Measurements from ENCODE around the gene NCF1.
"Not testable (repeated sequence)": the region's sequence is repeated elsewhere in the genome, so short reads cannot be mapped to it uniquely, and the experiment has no call there.

Gene NCF1

DNA sequence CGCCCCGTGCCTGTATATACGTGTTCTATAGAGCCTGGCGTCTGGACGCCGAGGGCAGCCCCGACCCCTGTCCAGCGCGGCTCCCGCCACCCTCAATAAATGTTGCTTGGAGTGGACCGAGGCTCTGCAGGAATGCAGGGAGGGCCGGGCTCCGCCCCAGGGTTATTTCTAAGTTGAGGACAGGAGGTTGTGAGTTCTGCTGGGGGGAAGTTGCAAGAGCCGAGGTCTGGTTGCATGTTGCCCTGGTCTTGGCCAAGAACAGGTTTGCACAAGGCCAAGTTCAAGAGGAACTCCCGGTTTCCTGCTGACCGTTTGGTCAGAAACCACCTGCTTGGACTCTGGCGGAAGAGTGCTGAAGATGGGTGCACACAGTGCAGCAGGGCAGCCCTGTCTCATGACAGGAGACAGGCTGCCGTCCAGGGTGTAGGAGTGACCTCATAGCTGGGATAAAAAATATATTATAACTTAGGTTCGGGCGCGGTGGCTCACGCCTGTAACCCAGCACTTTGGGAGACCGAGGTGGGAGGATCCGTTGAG is 15.5 kb downstream of the NCF1 start:
- DNase-seq: not testable (repeated sequence)

DNA sequence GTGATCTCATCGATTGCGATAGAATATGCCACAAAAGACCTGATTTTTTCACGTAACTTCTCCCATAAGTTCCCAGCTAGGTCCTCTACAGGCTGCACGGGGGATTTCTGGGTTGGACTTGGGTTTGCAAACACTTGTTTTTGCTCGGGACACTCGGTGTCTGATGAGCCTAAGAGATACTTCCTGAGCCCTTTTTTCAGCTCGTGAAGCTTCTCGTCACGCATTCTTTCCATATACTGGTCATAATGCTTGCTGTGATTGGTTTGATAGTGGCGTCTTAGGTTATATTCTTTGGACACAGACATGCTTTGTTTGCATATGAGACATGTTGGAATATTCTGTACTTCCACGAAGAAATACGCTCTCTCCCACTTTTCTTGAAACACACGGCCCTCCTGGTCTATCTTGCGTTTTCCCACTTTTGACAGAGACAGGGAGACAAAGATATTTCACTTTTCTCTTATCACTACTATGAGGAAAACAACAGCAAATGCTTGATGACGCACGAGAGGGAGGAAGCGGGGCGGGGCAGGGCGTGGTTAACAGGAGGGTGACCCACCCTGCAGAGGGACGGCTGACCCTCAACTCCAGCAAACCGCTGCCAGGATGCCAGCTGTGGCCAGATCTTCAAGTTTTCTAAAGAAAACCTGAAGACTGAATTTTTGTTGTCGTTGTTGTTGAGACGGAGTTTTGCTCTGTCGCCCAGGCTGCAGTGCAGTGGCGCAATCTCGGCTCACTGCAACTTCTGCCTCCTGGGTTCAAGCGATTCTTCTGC is 24.2 kb downstream of the NCF1 start:
- DNase-seq: not testable (repeated sequence)

DNA sequence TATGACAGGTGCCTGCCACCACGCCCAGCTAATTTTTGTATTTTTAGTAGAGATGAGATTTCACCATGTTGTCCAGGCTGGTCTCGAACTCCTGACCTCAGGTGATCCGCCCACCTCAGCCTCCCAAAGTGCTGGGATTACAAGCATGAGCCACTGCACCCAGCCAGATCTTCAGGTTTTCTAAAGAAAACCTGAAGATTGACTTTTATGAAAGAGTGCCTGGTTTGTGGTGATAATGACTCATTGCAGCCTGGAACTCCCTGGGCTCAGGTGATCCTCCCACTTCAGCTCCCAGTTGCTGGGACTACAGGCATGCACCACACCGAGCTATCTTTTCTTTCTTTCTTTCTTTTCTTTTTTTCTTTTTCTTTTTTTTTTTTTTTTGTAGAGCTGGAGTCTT is 24.8 kb downstream of the NCF1 start:
- DNase-seq: not testable (repeated sequence)

DNA sequence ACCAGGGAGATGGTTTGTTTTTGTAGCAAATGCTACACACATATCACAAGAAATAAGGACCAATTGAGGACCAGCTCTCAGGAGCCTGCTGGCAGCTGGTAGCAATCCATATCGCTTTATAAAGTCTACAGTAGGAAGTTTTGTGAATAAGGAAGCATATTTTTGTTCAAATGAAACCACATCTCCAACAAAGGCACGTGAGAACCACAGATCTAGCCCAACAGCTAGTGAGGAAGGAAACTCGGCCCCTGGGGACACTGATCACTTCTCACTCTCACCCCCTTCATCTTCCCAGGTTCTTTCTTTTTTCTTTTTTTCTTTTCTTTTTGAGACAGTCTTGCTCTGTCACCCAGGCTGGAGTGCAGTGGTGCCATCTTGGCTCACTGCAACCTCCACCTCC is 42.1 kb downstream of the NCF1 start:
- DNase-seq: not testable (repeated sequence)

DNA sequence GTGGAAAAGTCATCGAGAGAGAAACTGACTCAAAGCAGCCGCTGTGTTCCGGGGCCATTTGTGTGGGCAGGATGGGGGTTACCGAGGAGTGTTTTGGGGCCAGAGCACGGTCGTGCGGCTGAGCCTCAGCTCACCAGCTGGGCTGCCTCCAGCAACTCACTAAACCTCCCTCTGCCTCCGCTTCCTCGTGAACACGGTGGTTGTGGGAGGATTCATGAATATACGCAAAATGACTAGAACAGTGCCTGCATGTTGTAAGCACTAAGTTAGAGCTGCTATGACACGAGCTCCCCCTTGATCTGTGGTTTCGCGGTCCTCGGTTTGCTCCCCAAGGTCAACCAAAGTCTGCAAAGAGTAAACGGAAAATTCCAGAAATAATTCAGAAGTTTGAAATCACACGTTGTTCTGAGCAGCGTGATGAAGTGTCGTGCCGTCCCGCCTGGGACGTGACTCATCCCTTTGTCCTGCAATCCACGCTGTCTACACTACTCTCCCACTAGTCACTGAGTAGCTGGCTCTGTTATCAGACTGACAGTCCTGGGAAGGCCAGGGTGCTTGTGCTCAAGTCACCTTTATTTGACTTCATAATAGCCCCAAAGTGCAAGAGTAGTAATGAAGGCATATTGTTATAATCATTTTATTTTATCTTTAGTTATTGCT is 46.5 kb downstream of the NCF1 start:
- not testable (repeated sequence) for DNase-seq

DNA sequence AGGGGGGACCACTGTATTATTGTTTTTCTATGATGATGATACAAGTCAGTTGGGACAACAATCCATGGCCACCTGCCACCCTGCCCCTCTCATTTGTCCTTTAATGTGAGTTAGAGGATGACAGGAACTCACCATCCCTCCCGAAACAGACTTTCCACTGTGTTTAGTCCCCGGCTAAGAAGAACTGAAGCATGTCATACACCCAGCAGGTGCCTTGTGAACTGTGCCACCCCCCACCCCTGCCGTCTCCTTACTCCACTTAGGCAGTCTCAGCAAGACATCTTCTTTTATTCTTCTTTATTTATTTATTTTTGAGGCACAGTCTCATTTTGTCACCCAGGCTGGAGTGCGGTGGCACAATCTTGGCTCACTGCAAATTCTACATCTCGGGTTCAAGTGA is 47.4 kb downstream of the NCF1 start:
- DNase-seq: not testable (repeated sequence)

DNA sequence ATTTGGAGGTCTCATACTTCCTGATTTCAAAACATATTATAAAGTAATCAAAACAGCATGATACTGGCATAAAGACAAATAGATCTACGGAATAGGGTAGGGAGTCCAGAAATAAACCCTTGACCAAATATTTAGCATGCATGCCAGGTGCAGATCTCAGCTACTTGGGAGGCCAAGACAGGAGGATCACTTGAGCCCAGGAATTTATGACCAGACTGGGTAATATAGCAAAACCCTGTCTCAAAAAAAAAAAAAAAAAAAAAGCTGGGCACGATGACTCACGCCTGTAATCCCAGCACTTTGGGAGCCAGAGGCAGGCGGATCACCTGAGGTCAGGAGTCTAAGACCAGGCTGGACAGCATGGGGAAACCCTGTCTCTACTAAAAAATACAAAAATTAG is 56.1 kb downstream of the NCF1 start:
- DNase-seq: not testable (repeated sequence)

DNA sequence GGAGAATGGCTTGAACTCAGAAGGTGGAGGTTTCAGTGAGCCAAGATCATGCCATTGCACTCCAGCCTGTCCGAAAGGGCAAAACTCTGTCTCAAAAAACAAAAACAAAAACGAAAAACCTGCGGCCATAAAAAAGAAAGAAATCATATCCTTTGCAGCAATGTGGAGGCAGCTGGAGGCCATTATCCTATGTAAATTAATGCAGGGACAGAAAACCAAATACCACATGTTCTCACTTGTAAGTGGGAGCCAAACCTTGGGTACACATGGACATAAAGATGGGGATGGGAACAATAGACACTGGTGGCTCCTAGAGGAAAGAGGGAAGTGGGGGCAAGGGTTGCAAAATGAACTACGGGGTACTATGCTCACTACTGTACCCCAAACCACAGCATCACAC is 56.6 kb downstream of the NCF1 start:
- DNase-seq: not testable (repeated sequence)

Data from stimulated activated naive CD4-positive, alpha-beta T cell treated with Interleukin-2 at 50 U/mL for 16 hours (primary cell).